COLO829 (cell line): Measurements from ENCODE around the gene RAI1.

ENCODE experiments used
- DNase-seq: peaks from one replicate; pipeline ENCODE4 v3.0.0; 2012; ENCODE audit warnings: low spot score

RAI1 gene

DNA sequence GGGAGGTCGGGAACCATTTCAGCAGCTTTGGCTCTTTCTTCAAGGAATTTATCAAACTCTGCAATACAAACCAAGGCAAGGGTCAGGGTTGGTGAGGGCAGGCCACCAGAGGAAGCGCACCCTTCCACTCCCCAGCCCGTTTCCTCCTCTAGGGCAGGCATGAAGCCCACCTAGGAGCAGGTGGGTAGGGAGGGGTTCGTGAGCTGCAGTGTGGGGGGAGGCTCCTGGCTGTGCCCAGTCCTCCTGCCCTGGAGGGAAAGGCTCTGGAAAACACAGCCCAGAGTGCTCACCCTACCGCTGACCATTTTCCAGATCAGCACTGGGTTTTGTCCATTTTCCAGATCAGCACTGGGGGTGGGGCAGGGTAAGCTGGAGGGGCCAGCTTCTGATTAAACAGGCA is 166.5 kb downstream of the RAI1 start:
- no peak for DNase-seq

DNA sequence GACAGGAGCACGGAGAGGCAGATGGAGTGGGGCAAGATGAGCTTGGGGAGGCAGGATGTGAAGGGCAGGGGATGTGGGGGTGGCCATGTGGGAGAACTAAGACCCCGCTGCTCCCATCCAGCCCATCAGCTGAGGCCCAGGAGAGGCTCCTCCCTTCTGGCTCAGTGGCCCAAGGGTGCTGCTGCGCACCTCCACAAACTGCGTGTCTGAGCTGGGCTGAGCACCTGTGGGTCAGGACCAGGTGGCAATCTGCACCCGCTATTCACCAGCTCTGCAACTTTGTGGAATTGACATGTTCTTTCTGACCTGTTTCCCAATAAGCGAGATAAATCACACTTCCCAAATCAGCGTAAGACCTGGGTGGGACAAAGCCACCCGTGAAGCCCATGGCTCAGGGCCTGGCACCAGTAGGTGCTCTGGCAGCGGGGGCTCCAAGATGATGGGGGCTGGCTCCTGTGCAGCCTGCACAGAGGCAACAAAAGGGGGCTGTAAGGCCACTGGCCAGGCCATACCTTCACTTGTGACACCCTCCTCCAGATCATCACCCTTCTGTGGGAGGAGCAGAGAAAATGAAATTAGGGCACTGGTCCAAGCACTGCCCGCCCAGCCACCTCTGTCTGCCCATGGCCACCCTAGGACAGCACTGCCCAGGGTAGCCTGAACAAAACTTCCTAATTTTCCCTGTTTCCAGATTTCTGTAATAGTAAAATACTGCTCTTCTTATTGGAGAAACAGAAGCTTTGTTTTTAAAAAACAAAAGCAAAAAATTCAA is 167.2 kb downstream of the RAI1 start:
- DNase-seq = no peak

DNA sequence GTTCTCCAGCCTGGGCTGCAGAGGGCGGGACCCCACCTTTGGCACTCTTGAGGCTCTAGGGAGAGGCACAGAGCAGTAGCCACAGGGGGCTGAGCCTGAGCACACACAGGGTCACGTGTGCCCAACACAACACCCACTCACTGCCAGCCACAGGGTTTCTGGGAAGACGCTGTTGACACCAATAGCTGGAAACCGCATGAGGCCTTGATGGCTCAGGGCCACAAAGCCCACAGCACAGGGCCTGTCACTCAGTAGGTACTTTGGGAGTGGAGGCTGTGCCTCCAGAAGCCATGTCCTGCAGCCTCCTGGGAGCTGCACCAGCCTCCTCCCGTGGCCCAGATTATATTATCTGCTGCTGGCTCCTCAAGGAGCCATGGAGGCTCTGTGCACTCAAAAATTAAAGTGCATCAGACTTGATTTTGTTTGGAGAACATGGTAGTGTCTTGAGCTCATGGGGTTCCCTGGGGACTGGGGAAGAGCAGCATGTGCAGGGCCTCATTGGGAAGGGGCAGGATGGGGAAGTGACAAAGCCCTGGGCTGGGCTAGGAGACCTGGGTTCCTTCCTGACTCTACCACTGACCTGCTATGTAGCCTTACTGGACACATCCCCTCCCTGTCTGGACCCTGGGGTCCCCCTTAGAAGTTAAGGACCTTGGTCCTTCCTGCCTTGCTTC is 168.0 kb downstream of the RAI1 start:
- no peak for DNase-seq

DNA sequence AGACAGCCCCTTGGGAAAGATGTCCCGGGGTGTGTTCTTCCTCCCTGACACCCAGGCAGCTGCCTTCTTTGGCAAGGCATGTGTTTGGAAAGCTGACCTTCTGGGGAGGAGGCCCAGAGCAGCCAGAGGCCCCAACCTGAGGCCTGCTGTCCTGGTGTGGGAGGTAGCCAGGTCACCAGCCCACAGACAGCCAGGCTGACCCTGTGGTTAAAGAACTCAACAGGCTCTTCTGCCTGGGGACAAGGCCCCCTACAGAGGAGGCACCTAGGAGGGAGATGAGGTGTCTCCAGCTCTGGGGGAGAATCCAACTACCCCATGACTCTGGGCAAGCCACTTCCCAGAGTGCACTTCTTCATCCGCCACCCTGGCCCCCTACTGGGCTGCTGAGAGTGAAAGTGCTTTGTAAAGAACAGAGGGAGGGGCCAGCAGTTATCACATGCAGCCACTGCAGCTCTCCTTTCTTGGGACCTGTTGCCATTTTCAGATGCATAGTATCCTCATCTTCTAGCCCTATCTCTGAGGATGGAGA is 168.7 kb downstream of the RAI1 start:
- DNase-seq = no peak

DNA sequence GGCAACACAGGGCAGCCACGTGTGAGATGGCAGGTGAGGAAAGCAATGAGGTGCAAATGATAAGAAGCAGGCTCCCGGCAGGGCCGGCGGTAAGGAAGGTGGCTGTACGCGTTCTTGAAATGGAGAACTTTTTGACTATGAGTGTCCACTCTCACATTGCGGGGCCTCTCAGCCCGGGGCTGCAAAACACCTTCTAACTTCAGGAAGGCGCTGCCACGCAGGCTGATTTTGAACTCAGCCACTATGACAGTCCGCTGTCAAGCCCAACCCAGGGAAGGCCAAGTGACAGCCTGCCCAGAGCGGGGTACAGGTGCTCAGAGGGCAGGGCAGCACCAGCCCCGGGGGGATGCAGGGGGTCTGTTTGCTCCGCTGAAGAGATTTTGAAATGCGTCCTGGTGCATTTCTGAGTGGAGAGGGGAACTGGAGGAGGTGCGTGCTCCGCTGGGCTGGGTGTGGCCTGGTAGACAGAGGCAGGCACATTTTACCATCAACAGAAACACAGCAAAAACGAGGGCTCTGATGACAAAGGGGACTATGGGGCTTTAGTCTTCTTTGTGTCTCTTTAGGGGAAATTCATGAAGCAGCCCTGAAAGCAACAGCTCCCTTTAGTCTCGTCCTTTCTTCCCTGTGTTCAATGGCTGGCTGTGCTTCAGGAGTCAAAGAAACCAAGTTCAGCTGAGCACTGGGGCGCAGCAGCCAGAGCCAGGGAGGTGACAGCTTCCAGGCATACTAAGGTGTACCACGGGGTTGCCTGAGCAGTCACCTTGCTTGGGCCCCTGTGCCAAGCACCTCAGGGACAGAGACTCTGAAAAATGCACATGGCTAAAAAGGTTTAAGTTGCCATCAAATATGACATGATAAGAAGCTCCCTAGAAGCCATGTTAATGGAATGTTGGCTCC is 170.1 kb downstream of the RAI1 start:
- no peak for DNase-seq

DNA sequence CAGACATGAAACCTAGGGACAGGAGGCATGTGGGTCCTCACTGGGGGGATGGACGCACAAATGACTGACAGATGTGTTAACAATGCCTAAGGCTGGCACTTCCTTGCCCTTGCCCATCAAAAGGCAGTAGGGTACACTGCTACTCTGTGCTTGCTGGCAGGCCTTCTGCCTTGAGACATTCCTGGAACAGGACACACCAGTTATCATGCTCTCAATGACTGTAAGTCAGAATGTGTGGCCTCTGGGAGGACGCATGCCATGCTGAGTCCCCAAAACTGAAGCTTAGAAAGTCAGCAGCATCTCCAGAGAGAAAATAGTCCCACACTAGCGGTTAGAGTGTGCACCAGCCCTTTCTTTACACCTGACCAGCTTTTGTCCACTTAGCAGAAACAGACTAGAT is 171.7 kb downstream of the RAI1 start:
- DNase-seq = no peak

DNA sequence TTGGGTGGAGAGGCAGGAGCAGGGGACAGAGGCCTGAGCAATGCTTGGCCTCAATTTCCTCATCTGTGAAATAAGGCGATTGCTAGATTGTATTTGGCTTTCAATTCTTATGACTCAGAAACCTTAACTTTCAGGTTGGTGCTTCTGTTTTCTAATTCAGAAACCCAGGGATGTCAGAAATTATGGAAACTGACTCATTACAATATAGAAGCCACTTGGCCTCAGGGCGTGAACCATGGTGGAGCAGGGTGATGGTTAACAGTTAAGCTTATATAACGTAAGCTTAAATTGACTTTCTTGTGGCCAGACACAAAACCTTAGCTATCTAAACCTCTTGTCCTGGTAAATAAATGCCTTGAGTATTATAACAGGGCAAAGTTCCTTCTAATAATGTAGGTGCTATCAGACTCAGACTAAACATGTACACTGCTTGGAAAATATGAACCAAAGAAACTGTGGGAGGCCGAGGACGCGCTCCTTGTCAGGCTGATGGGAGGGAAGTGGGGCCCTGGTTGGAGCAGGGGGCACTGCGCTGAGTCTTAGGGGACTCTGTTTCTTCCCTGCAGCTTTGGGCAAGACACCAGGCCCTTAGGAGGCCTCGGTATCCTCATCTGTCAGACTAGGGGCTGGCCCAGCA is 172.7 kb downstream of the RAI1 start:
- DNase-seq = no peak

DNA sequence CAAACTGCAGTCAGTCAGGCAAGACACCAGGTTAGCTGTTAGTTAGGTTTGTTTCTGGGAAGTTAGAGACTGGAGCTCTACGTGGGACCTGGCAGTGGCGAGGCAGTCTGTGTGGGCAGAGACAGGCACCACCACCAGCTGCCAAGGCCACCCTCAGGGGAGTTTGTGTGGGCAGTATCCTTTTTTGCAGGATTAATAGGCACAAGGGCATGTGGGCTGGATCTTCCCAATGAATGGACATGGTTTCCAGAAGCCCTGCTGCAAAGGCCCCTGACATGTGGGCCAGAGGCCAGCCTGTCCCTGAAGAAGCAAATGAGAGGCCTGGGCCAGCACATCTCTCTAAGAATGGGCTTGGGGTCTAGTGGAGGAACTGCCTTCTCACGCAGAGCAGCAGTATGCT is 174.7 kb downstream of the RAI1 start:
- peak; percentile 68 for DNase-seq

DNA sequence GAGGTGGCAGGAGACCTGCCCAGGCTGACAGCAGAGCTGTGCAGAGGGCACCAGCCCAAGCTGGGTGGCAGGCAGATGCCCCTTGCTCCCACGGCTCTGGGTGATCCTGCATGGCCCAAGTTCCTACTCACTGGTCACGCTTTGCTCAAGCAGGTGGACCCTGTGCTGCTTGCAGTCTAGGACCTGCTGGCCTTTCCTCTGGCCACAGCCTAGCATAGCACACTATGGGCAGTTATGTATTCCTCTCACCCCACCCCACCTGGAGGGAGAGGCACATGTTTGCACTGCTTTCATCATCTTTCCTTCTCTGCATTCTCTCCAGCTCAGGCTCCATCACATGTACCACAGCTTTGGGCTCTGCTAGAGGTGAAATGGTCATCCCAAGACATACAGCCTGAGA is 175.1 kb downstream of the RAI1 start:
- DNase-seq = no peak

DNA sequence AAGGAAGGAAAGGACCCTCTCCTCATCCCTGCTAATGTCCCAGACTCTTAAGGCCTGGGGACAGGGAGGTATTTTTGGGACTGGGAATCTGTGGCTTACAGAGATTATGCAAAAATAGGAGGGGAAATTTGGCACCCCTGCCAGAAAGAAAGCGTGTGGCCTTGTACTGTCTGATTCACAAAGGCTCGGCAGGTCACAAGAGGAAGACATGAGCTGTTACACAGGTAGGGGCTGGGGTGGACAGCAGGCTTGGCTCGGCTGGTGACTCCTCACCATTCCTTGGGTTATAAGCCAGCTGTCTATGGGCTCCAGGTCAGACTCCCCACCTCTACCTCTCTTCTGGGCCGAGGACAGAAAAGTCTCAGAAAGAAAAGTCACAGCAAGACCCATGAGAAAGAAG is 176.2 kb downstream of the RAI1 start:
- no peak for DNase-seq

DNA sequence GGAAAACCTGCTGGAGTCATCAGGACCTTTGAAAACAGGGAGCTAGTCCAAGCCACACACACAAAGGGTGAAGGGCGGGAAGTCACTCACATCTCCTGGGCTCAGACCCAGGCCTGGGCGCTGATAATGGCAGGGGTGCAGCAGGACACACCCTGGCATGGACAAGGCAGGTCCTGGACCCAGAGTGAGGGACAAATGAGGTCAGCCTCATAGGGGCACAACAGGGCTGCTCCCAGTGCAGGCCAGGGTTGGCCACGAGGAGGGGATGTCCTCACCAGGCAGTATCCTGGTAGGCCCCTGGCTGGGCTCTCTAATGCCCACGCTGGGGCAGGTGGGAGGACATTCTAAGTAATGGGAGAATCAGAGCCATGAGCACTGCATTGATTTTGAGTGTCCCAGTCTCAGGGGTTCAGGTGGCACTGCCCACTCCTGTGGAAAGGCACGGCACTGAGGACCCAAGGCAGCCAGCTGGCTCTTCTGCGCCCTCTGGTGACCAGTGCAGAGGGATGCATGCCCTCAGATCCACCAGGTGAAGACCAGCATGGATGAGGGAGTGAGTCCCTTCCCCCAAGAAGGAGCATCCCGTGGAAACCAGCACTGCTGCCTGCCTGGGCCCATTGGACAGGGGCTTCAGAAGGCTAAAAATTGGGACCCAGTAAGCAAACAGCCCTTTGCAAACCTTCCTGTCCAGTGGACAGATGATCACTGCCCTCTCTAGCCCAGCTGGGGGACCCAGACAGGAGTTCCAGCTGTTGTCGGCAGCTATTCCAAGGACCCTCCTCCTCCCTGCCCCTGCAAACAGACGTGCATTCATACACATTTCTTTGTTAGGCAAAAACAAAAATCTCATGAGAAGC is 178.9 kb downstream of the RAI1 start:
- DNase-seq = peak; percentile 66

DNA sequence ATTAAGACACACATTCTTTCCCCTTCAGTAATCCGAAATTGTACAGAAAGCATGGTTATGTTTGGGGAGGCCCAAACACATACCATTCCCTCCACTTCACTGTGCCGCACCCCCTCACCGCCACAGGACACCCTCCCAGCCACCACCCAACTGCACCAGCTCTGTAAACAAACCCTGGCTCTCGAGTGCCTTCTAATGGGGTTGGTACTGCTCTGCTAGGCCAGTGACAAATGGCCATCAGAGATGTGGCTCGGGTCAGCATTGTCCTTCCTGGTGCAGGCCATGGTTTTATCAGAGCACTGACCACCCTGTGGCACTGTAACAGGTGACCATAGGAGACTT is 179.5 kb downstream of the RAI1 start:
- DNase-seq = no peak
